ENCODE measurements around the gene GALNTL6. TPM values are rescaled to one million over a fixed set of nuclear protein-coding genes. Genes with fewer than 3 reads are reported as not detected.

GALNTL6 gene
- total and polyA plus RNA-seq, 2 donors (not counting 3 experiments of a cell fraction or from before 2014, with no cell fraction given), result not detected

GRCh38 chr4:172822331-172822730, 1009.1 kb downstream of the GALNTL6 start:
- no peak overlapping the region for H3K4me3 ChIP-seq (replicated peaks in 1 of 3; ENCODE audit: insufficient read depth in 1 of 3, low read depth in 1 of 3, low read length in 3 of 3)
- no peak overlapping the region for H2AFZ ChIP-seq (ENCODE audit: low read depth, low read length)
- FAIRE-seq, result no peak
- ChIA-PET POLR2A (no interaction called here), CTCF (no interaction called here)
- no peaks in the 10 kb centered on the region for H3K9me3 ChIP-seq (replicated peaks; ENCODE audit: control insufficient read depth, insufficient read depth, low read length)
- H3K27me3 ChIP-seq (ENCODE audit: control insufficient read depth in 2 of 2, insufficient read depth in 2 of 2, low read length in 2 of 2), result no peaks in the 10 kb centered on the region
- intact Hi-C loops (cut with micrococcal nuclease), result no loop called here
- H3K4me1 ChIP-seq (ENCODE audit: control insufficient read depth, extremely low read depth, insufficient read depth, low read length), result no peaks in the 10 kb centered on the region
- no TSS peak for BruUV-seq (replicated peaks)
- TF ChIP-seq JUN (IDR thresholded peaks at IDR 0.05; ENCODE audit: borderline replicate concordance, insufficient read depth, insufficient read length, low read depth), result no peak
- TF ChIP-seq POLR2AphosphoS5 (IDR thresholded peaks at IDR 0.05; ENCODE audit: insufficient read depth, low read depth, low read length), result no peak
- TF ChIP-seq EZH2 (IDR thresholded peaks at IDR 0.05; ENCODE audit: borderline replicate concordance, low read depth, low read length, severe bottlenecking), result no peak
- no peak for TF ChIP-seq GATA2 (IDR thresholded peaks at IDR 0.05; ENCODE audit: insufficient read depth, insufficient read length, low read depth, low read length)
- H3K79me2 ChIP-seq (ENCODE audit: control insufficient read depth, insufficient read depth, low read length), result no peaks in the 10 kb centered on the region
- H3K9me1 ChIP-seq (replicated peaks; ENCODE audit: control insufficient read depth, extremely low read depth, insufficient read depth, low read length), result no peaks in the 10 kb centered on the region
- DNase-seq (ENCODE audit: low read depth, low spot score), result no peak
- H3K27ac ChIP-seq (ENCODE audit: insufficient read depth, low read depth, low read length), result no peak overlapping the region
- no peaks in the 10 kb centered on the region for H4K20me1 ChIP-seq (replicated peaks; ENCODE audit: control insufficient read depth, extremely low read depth, insufficient read depth, low read length)
- H3K4me2 ChIP-seq (ENCODE audit: insufficient read depth, low read length), result no peak overlapping the region
- no peak overlapping the region for H3K9ac ChIP-seq (replicated peaks; ENCODE audit: extremely low read depth, insufficient read depth, low read length)
- no peaks in the 10 kb centered on the region for H3K36me3 ChIP-seq (ENCODE audit: control insufficient read depth in 2 of 2, extremely low read depth in 1 of 2, insufficient read depth in 2 of 2, low read length in 2 of 2)
- dilution Hi-C loops (cut with MboI; ENCODE audit: extremely low pct_ligation_motif_present, low sequenced_read_pairs), result no loop called here

- Histone ChIP-seq H2AFZ (ENCODE audit: low read depth, low read length) (no peak overlapping the region), H3K4me1 (ENCODE audit: control insufficient read depth, extremely low read depth, insufficient read depth, low read length) (no peaks in the 10 kb centered on the region), H3K27ac (ENCODE audit: insufficient read depth, low read depth, low read length) (no peak overlapping the region), H3K9me1 (replicated peaks; ENCODE audit: control insufficient read depth, extremely low read depth, insufficient read depth, low read length) (no peaks in the 10 kb centered on the region), H3K79me2 (ENCODE audit: control insufficient read depth, insufficient read depth, low read length) (no peaks in the 10 kb centered on the region), H3K4me2 (ENCODE audit: insufficient read depth, low read length) (no peak overlapping the region), H3K9ac (replicated peaks; ENCODE audit: extremely low read depth, insufficient read depth, low read length) (no peak overlapping the region), H3K9me3 (replicated peaks; ENCODE audit: control insufficient read depth, insufficient read depth, low read length) (no peaks in the 10 kb centered on the region), H4K20me1 (replicated peaks; ENCODE audit: control insufficient read depth, extremely low read depth, insufficient read depth, low read length) (no peaks in the 10 kb centered on the region), H3K4me3 (replicated peaks in 1 of 3; ENCODE audit: insufficient read depth in 1 of 3, low read depth in 1 of 3, low read length in 3 of 3) (no peak overlapping the region), H3K36me3 (ENCODE audit: control insufficient read depth in 2 of 2, extremely low read depth in 1 of 2, insufficient read depth in 2 of 2, low read length in 2 of 2) (no peaks in the 10 kb centered on the region), H3K27me3 (ENCODE audit: control insufficient read depth in 2 of 2, insufficient read depth in 2 of 2, low read length in 2 of 2) (no peaks in the 10 kb centered on the region)
- DNase-seq (ENCODE audit: low read depth, low spot score) (no peak), FAIRE-seq (no peak)
- BruUV-seq (replicated peaks), result no TSS peak
- POLR2A ChIA-PET, result no interaction called here
- CTCF ChIA-PET, result no interaction called here
- intact Hi-C loops (cut with micrococcal nuclease), result no loop called here
- dilution Hi-C loops (cut with MboI; ENCODE audit: extremely low pct_ligation_motif_present, low sequenced_read_pairs), result no loop called here
- TF ChIP-seq JUN (IDR thresholded peaks at IDR 0.05; ENCODE audit: borderline replicate concordance, insufficient read depth, insufficient read length, low read depth) (no peak), POLR2A (IDR thresholded peaks at IDR 0.05; ENCODE audit: low read depth, low read length) (no peak), POLR2AphosphoS5 (IDR thresholded peaks at IDR 0.05; ENCODE audit: insufficient read depth, low read depth, low read length) (no peak)
Measured at GRCh38 chr4:172826346-172826745, 1013.1 kb downstream of the GALNTL6 start.

Data from endothelial cell of umbilical vein (primary cell).